Measurements from ENCODE around the gene ZNF219. TPM values are rescaled to one million over a fixed set of nuclear protein-coding genes. Genes with fewer than 3 reads are reported as not detected.

ZNF219 gene
- total and polyA plus RNA-seq, 4 experiments from 2014 or later = 0.80 to 8.0 (median 5.3) TPM

DNA sequence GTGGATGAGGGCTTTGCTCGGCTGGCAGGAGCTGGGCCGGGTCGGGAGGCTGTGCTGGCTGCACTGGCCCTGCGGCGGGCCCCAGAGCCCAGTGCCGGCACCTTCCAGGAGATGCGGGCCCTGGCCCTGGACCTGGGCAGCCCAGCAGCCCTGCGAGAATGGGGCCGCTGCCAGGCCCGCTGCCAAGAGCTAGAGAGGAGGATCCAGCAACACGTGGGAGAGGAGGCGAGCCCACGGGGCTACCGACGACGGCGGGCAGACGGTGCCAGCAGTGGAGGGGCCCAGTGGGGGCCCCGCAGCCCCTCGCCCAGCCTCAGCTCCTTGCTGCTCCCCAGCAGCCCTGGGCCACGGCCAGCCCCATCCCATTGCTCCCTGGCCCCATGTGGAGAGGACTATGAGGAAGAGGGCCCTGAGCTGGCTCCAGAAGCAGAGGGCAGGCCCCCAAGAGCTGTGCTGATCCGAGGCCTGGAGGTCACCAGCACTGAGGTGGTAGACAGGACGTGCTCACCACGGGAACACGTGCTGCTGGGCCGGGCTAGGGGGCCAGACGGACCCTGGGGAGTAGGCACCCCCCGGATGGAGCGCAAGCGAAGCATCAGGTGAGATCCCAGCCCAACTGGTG, 16.8 kb downstream of the ZNF219 start:
- Histone ChIP-seq H3K4me3 (ENCODE audit: low read length in 2 of 2) (no peak overlapping the region), H3K27me3 (ENCODE audit: insufficient read depth, low read length) (no peaks in the 10 kb centered on the region), H3K9me3 (ENCODE audit: control insufficient read depth in 1 of 2, low read length in 2 of 2) (no peaks in the 10 kb centered on the region), H3K27ac (ENCODE audit: low read depth, low read length) (no peak overlapping the region), H3K4me1 (ENCODE audit: insufficient read depth, low read length) (peaks cover under 1% of the 10 kb centered on the region), H3K36me3 (ENCODE audit: insufficient read depth, low read length) (no peaks in the 10 kb centered on the region)
- ChIA-PET CTCF (ENCODE audit: partially characterized antibody) (interaction anchor here (1.1 to 1.8 kb wide), 2 partner anchors 14 to 21 kb away, joined by 3 to 6 read pairs; no protein-coding TSS in a partner anchor), POLR2A (ENCODE audit: partially characterized antibody) (no interaction called here)
- intact Hi-C loops (cut with micrococcal nuclease) = no loop called here
- no peaks in the 10 kb centered on the region for H3K36me3 Mint-ChIP-seq
- peak overlapping the region in 1 of 7 donors; percentile 57 for H3K27ac Mint-ChIP-seq
- no peaks in the 10 kb centered on the region for H3K9me3 Mint-ChIP-seq
- H3K27me3 Mint-ChIP-seq = peaks cover 0 to under 1% of the 10 kb centered on the region in 2 donors
- H3K4me1 Mint-ChIP-seq = peaks cover 4 to 9% (median 7%) of the 10 kb centered on the region in 4 donors
- no peak overlapping the region for H3K4me3 Mint-ChIP-seq
- DNase-seq = no peak

DNA sequence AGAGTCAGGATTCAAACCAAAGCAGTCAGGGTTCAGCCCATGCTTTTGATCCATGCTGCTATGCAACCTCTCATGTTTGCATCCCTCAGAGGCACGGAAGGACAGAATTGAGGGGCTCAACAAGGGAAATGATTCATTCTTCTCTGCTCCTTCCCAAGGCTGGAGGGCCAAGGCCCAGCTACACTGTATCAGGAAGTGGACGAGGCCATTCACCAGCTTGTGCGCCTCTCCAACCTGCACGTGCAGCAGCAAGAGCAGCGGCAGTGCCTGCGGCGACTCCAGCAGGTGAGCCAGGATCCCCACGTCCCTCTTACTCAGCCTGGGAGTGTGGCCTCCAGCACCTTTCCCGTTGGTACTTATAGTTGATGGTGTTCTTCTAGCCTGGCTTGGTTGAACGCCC, 19.7 kb downstream of the ZNF219 start:
- Mint-ChIP-seq H3K4me1 (no peaks in the 10 kb centered on the region), H3K27ac (peak overlapping the region in 1 of 7 donors; percentile 47), H3K9me3 (no peaks in the 10 kb centered on the region), H3K36me3 (no peaks in the 10 kb centered on the region), H3K27me3 (no peaks in the 10 kb centered on the region), H3K4me3 (no peak overlapping the region)
- DNase-seq = no peak
- Histone ChIP-seq H3K9me3 (ENCODE audit: control insufficient read depth in 1 of 2, low read length in 2 of 2) (no peaks in the 10 kb centered on the region), H3K4me3 (ENCODE audit: low read length in 2 of 2) (no peak overlapping the region), H3K4me1 (ENCODE audit: insufficient read depth, low read length) (no peaks in the 10 kb centered on the region), H3K36me3 (ENCODE audit: insufficient read depth, low read length) (no peaks in the 10 kb centered on the region), H3K27ac (ENCODE audit: low read depth, low read length) (no peak overlapping the region), H3K27me3 (ENCODE audit: insufficient read depth, low read length) (no peaks in the 10 kb centered on the region)
- ChIA-PET POLR2A (ENCODE audit: partially characterized antibody) (no interaction called here), CTCF (ENCODE audit: partially characterized antibody) (interaction anchor here (2.2 kb wide), 2 partner anchors 10 to 64 kb away, joined by 5 to 8 read pairs; no protein-coding TSS in a partner anchor)
- intact Hi-C loops (cut with micrococcal nuclease) = no loop called here

DNA sequence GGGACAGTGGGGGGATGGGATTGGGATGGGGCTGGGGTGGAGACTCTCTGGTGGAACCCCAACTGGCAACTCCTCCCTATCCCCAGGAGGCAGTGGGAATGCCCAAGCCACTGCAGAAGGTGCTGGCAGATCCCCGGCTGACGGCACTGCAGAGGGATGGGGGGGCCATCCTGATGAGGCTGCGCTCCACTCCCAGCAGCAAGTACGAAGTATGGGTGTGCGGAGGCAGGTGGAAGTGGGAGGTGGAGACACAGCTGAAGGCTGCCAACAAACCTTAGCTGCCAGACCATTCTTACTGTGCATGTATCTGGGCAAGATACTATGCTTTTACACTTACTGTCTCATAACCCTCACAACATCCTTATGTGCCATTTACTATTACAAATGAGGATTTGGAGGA, 20.2 kb downstream of the ZNF219 start:
- Histone ChIP-seq H3K36me3 (ENCODE audit: insufficient read depth, low read length) (no peaks in the 10 kb centered on the region), H3K4me1 (ENCODE audit: insufficient read depth, low read length) (no peaks in the 10 kb centered on the region), H3K4me3 (ENCODE audit: low read length in 2 of 2) (no peak overlapping the region), H3K9me3 (ENCODE audit: control insufficient read depth in 1 of 2, low read length in 2 of 2) (no peaks in the 10 kb centered on the region), H3K27me3 (ENCODE audit: insufficient read depth, low read length) (no peaks in the 10 kb centered on the region), H3K27ac (ENCODE audit: low read depth, low read length) (no peak overlapping the region)
- intact Hi-C loops (cut with micrococcal nuclease) = no loop called here
- H3K4me1 Mint-ChIP-seq = no peaks in the 10 kb centered on the region
- POLR2A ChIA-PET (ENCODE audit: partially characterized antibody) = no interaction called here
- CTCF ChIA-PET (ENCODE audit: partially characterized antibody) = interaction anchor here (1.0 to 2.2 kb wide), 4 partner anchors 10 to 63 kb away, joined by 4 to 9 read pairs (median 6); no protein-coding TSS in a partner anchor
- no peaks in the 10 kb centered on the region for H3K9me3 Mint-ChIP-seq
- H3K4me3 Mint-ChIP-seq = no peak overlapping the region
- DNase-seq = no peak
- peak overlapping the region in 1 of 7 donors; percentile 81 for H3K27ac Mint-ChIP-seq
- no peaks in the 10 kb centered on the region for H3K36me3 Mint-ChIP-seq
- peaks cover 0 to 4% of the 10 kb centered on the region in 2 donors for H3K27me3 Mint-ChIP-seq

DNA sequence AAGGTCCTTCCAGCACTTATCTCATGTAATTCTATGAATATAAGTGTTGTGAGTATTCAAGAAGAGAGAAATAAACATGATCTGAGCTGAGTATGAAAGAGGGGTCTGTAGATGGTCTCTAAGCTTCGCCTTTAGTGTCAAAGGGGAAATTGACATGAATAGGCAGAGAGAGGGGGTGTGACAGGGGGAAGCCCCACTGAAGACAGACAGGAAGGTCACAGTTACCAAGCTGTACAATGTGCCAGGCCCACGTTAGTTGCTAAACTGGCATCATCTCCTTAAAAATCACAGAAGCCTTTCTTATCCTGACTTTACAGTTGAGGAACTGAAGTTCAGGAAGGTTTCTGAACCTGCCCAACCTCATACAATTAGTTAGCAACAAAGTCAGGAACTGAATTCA, 20.8 kb downstream of the ZNF219 start:
- Histone ChIP-seq H3K27me3 (ENCODE audit: insufficient read depth, low read length) (peaks cover 4% of the 10 kb centered on the region), H3K27ac (ENCODE audit: low read depth, low read length) (no peak overlapping the region), H3K4me1 (ENCODE audit: insufficient read depth, low read length) (no peaks in the 10 kb centered on the region), H3K9me3 (ENCODE audit: control insufficient read depth in 1 of 2, low read length in 2 of 2) (no peaks in the 10 kb centered on the region), H3K36me3 (ENCODE audit: insufficient read depth, low read length) (no peaks in the 10 kb centered on the region), H3K4me3 (ENCODE audit: low read length in 2 of 2) (no peak overlapping the region)
- DNase-seq = no peak
- ChIA-PET CTCF (ENCODE audit: partially characterized antibody) (interaction anchor here (1.0 to 2.2 kb wide), 4 partner anchors 9 to 63 kb away, joined by 4 to 9 read pairs (median 6); no protein-coding TSS in a partner anchor), POLR2A (ENCODE audit: partially characterized antibody) (no interaction called here)
- Mint-ChIP-seq H3K36me3 (no peaks in the 10 kb centered on the region), H3K27ac (no peak overlapping the region), H3K27me3 (peaks cover 0 to 6% of the 10 kb centered on the region in 2 donors), H3K4me1 (no peaks in the 10 kb centered on the region), H3K9me3 (no peaks in the 10 kb centered on the region), H3K4me3 (no peak overlapping the region)
- intact Hi-C loops (cut with micrococcal nuclease) = no loop called here

DNA sequence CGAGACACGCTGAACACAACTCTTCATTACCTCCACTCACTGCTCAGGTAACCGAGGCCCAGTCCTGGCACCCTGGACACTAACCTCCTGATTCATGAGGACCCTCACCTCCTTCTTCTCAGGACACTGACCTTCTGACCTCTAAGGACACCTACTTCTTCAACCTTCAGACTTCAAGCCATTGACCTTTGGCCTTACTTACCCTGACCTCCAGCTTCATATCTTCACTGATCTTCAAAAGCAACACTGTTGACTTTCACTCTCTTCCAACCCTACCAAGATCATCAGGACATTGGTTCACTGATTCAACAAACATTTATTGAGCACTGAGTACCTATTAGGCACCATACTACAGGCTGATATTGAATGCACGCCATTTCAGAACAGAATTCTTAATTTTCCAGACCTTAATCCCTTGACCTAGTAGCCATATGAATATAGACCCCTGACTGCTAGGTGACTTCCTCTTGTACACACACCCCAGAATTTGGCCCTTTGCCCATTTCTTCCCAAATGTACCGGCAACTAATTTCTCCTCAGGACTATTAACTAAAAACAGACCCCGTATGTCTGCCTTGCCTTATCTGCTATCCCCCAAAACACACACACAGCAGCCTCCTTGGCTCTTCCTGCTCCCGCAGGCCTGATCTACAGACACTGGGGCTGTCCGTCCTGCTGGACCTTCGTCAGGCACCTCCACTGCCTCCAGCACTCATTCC, 22.6 kb downstream of the ZNF219 start:
- Histone ChIP-seq H3K4me1 (ENCODE audit: insufficient read depth, low read length) (peaks cover 13% of the 10 kb centered on the region), H3K36me3 (ENCODE audit: insufficient read depth, low read length) (no peaks in the 10 kb centered on the region), H3K4me3 (ENCODE audit: low read length in 2 of 2) (no peak overlapping the region), H3K27ac (ENCODE audit: low read depth, low read length) (no peak overlapping the region), H3K27me3 (ENCODE audit: insufficient read depth, low read length) (peaks cover 22% of the 10 kb centered on the region), H3K9me3 (ENCODE audit: control insufficient read depth in 1 of 2, low read length in 2 of 2) (no peaks in the 10 kb centered on the region)
- CTCF ChIA-PET (ENCODE audit: partially characterized antibody) = interaction anchor here (1.6 kb wide), 1 partner anchor 29 kb away, joined by 9 read pairs; no protein-coding TSS in a partner anchor
- POLR2A ChIA-PET (ENCODE audit: partially characterized antibody) = no interaction called here
- Mint-ChIP-seq H3K4me3 (no peak overlapping the region), H3K36me3 (no peaks in the 10 kb centered on the region), H3K9me3 (no peaks in the 10 kb centered on the region), H3K27me3 (peaks cover 7 to 23% of the 10 kb centered on the region in 2 donors), H3K4me1 (peaks cover 7 to 18% (median 11%) of the 10 kb centered on the region in 4 donors), H3K27ac (no peak overlapping the region)
- no peak for DNase-seq
- intact Hi-C loops (cut with micrococcal nuclease) = no loop called here

DNA sequence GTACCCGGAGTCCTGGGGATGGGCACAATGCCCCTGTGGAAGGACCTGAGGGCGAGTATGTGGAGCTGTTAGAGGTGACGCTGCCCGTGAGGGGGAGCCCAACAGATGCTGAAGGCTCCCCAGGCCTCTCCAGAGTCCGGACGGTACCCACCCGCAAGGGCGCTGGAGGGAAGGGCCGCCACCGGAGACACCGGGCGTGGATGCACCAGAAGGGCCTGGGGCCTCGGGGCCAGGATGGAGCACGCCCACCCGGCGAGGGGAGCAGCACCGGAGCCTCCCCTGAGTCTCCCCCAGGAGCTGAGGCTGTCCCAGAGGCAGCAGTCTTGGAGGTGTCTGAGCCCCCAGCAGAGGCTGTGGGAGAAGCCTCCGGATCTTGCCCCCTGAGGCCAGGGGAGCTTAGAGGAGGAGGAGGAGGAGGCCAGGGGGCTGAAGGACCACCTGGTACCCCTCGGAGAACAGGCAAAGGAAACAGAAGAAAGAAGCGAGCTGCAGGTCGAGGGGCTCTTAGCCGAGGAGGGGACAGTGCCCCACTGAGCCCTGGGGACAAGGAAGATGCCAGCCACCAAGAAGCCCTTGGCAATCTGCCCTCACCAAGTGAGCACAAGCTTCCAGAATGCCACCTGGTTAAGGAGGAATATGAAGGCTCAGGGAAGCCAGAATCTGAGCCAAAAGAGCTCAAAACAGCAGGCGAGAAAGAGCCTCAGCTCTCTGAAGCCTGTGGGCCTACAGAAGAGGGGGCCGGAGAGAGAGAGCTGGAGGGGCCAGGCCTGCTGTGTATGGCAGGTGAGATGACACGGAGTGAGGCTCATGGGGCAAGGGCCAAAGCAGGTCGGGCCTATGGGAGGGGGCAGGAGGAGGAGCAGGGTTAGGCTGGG, 23.8 kb downstream of the ZNF219 start:
- H3K36me3 ChIP-seq (ENCODE audit: insufficient read depth, low read length) = no peaks in the 10 kb centered on the region
- DNase-seq = no peak
- Mint-ChIP-seq H3K36me3 (no peaks in the 10 kb centered on the region), H3K27me3 (peaks cover 11 to 27% of the 10 kb centered on the region in 2 donors), H3K27ac (no peak overlapping the region), H3K4me1 (peaks cover 11 to 27% (median 17%) of the 10 kb centered on the region in 4 donors), H3K4me3 (no peak overlapping the region), H3K9me3 (no peaks in the 10 kb centered on the region)
- peaks cover 31% of the 10 kb centered on the region for H3K27me3 ChIP-seq (ENCODE audit: insufficient read depth, low read length)
- H3K4me3 ChIP-seq (ENCODE audit: low read length in 2 of 2) = no peak overlapping the region
- no peak overlapping the region for H3K27ac ChIP-seq (ENCODE audit: low read depth, low read length)
- intact Hi-C loops (cut with micrococcal nuclease) = no loop called here
- CTCF ChIA-PET (ENCODE audit: partially characterized antibody) = interaction anchor here (1.6 kb wide), 1 partner anchor 30 kb away, joined by 9 read pairs; no protein-coding TSS in a partner anchor
- POLR2A ChIA-PET (ENCODE audit: partially characterized antibody) = interaction anchor here (1.0 kb wide), 1 partner anchor 22 kb away, joined by 3 read pairs; no protein-coding TSS in a partner anchor
- H3K4me1 ChIP-seq (ENCODE audit: insufficient read depth, low read length) = peaks cover 21% of the 10 kb centered on the region
- no peaks in the 10 kb centered on the region for H3K9me3 ChIP-seq (ENCODE audit: control insufficient read depth in 1 of 2, low read length in 2 of 2)

All from CD4-positive, alpha-beta memory T cell (primary cell).